HepG2 (cell line): ENCODE data around the gene FUOM. TPM values are rescaled to one million over a fixed set of nuclear protein-coding genes. Genes with fewer than 3 reads are reported as not detected.

Experiments used
- ARHGAP35 ChIP-seq: sonication (generic); formaldehyde crosslinking; IDR thresholded peaks from 2 replicates; pipeline ENCODE4 v1.9.0; 2022; ENCODE audit warnings: mild to moderate bottlenecking, inconsistent platforms, moderate library complexity, missing genetic modification reagents, borderline replicate concordance
- ATF7 ChIP-seq, 2 experiments: fragments of 450-650 bp in 1 of 2; sonication (generic) in 1 of 2; formaldehyde crosslinking in 1 of 2; IDR thresholded peaks; 2 replicates each; pipeline versions ENCODE4 v1.4.0 to v1.6.1; 2016 to 2020; ENCODE audit warnings: antibody characterized with exemption in 1 of 2, mild to moderate bottlenecking in 1 of 2, missing genetic modification reagents in 1 of 2
- BORCS8-MEF2B ChIP-seq: sonication (generic); formaldehyde crosslinking; IDR thresholded peaks from 2 replicates; pipeline ENCODE4 v1.8.0; 2022; ENCODE audit warnings: mild to moderate bottlenecking, missing genetic modification reagents
- CEBPG ChIP-seq: IDR thresholded peaks from 2 replicates; pipeline ENCODE4 v1.6.1; 2016
- EP300 ChIP-seq, 3 experiments: sonication (generic) in 1 of 3; formaldehyde crosslinking in 1 of 3; IDR thresholded peaks; 2 replicates each; pipeline versions ENCODE4 v1.5.1 to v1.6.1; 2011 to 2020; ENCODE audit warnings: low read depth in 2 of 3, low read length in 2 of 3, borderline replicate concordance in 1 of 3, improper control_type of control experiment in 1 of 3, mild to moderate bottlenecking in 1 of 3, missing genetic modification reagents in 1 of 3, moderate library complexity in 1 of 3
- IKZF1 ChIP-seq: fragments of 450-650 bp; IDR thresholded peaks from 2 replicates; pipeline ENCODE4 v1.7.1; 2016
- PAF1 ChIP-seq: IDR thresholded peaks from 2 replicates; pipeline ENCODE4 v1.6.1; 2016; ENCODE audit warnings: missing genetic modification reagents, missing compliant biosample characterization
- RAD21 ChIP-seq: fragments of 450-650 bp; formaldehyde crosslinking; IDR thresholded peaks from 2 replicates; pipeline ENCODE4 v1.5.0; 2020; ENCODE audit warnings: mild to moderate bottlenecking
- REL ChIP-seq: sonication (generic); formaldehyde crosslinking; conservative IDR thresholded peaks from 2 replicates; pipeline ENCODE4 v1.8.0; 2022; ENCODE audit warnings: mild to moderate bottlenecking, missing genetic modification reagents, moderate library complexity
- REST ChIP-seq, 2 experiments: IDR thresholded peaks; 2 replicates each; pipeline ENCODE4 v1.6.1; 2011 to 2012; ENCODE audit warnings: low read length in 2 of 2, borderline replicate concordance in 1 of 2, low read depth in 1 of 2, mild to moderate bottlenecking in 1 of 2, moderate library complexity in 1 of 2
- RFX5 ChIP-seq: IDR thresholded peaks from 2 replicates; pipeline ENCODE4 v1.6.1; 2011; ENCODE audit warnings: low read depth, low read length, improper control_type of control experiment
- U2AF1 ChIP-seq: fragments of 200-400 bp; formaldehyde crosslinking; optimal IDR thresholded peaks from 2 replicates; pipeline ENCODE3; 2017; ENCODE audit warnings: mild to moderate bottlenecking, low read depth, low read length
- ZC3H13 ChIP-seq: sonication (generic); formaldehyde crosslinking; IDR thresholded peaks from 2 replicates; pipeline ENCODE4 v1.8.1; 2023; ENCODE audit warnings: mild to moderate bottlenecking, missing genetic modification reagents, moderate library complexity
- ZFX ChIP-seq: sonication (generic); formaldehyde crosslinking; IDR thresholded peaks from 2 replicates; pipeline ENCODE4 v1.4.0; 2020; ENCODE audit warnings: mild to moderate bottlenecking, low read depth, missing genetic modification reagents, moderate library complexity
- ZNF331 ChIP-seq: sonication (generic); formaldehyde crosslinking; IDR thresholded peaks from 2 replicates; pipeline ENCODE4 v1.4.0; 2020; ENCODE audit warnings: missing genetic modification reagents
- ZNF33A ChIP-seq: sonication (generic); formaldehyde crosslinking; IDR thresholded peaks from 2 replicates; pipeline ENCODE4 v1.5.1; 2020; ENCODE audit warnings: missing genetic modification reagents, mild to moderate bottlenecking, moderate library complexity, borderline replicate concordance
- ZNF382 ChIP-seq: sonication (generic); formaldehyde crosslinking; IDR thresholded peaks from 2 replicates; pipeline ENCODE4 v1.5.0; 2020; ENCODE audit warnings: missing genetic modification reagents, mild to moderate bottlenecking, borderline replicate concordance
- ZNF567 ChIP-seq: sonication (generic); formaldehyde crosslinking; IDR thresholded peaks from 2 replicates; pipeline ENCODE4 v1.8.1; 2023; ENCODE audit warnings: mild to moderate bottlenecking, missing genetic modification reagents, borderline replicate concordance
- ZNF75D ChIP-seq: sonication (generic); formaldehyde crosslinking; IDR thresholded peaks from 2 replicates; pipeline ENCODE4 v1.8.1; 2023; ENCODE audit warnings: missing genetic modification reagents, mild to moderate bottlenecking, borderline replicate concordance
- polyA plus RNA-seq, 8 experiments: library from polyadenylated mRNA; depleted of rRNA in 3 of 8; stranded (reverse) in 7 of 8; unstranded in 1 of 8; fragments of >200 nt; fragmentation: Illumina TruSeq in 4 of 8; extraction: Trizol in 4 of 8; gene quantifications; 2 replicates each; pipeline versions ENCODE4 v1.2.1 to v1.2.3, GENCODE V29; 2011 to 2016; ENCODE audit warnings: low read depth in 4 of 8, missing spikeins in 1 of 8, mixed read lengths in 1 of 8; ENCODE audit not compliant: insufficient read depth in 1 of 8
- total RNA-seq, 5 experiments: library from RNA; depleted of rRNA; stranded (reverse); fragments of >200 nt; fragmentation: Illumina TruSeq; extraction: Trizol; gene quantifications; 2 replicates each; pipeline ENCODE4 v1.2.3, GENCODE V29; 2016; ENCODE audit warnings: low read depth in 1 of 5
- TF ChIP-seq, protein P1 (sequence below): sonication (generic); formaldehyde crosslinking; IDR thresholded peaks from 2 replicates; pipeline ENCODE4 v1.5.1; 2020; ENCODE audit warnings: mild to moderate bottlenecking, missing genetic modification reagents, moderate library complexity
- TF ChIP-seq, protein P2 (sequence below): sonication (generic); formaldehyde crosslinking; IDR thresholded peaks from 2 replicates; pipeline ENCODE4 v1.4.0; 2020; ENCODE audit warnings: mild to moderate bottlenecking, missing genetic modification reagents

FUOM gene
- total and polyA plus RNA-seq, 2 of the 13 experiments (the other 11 are each of a cell fraction or from before 2014, with no cell fraction given), result 27.5 to 60.4 TPM

DNA sequence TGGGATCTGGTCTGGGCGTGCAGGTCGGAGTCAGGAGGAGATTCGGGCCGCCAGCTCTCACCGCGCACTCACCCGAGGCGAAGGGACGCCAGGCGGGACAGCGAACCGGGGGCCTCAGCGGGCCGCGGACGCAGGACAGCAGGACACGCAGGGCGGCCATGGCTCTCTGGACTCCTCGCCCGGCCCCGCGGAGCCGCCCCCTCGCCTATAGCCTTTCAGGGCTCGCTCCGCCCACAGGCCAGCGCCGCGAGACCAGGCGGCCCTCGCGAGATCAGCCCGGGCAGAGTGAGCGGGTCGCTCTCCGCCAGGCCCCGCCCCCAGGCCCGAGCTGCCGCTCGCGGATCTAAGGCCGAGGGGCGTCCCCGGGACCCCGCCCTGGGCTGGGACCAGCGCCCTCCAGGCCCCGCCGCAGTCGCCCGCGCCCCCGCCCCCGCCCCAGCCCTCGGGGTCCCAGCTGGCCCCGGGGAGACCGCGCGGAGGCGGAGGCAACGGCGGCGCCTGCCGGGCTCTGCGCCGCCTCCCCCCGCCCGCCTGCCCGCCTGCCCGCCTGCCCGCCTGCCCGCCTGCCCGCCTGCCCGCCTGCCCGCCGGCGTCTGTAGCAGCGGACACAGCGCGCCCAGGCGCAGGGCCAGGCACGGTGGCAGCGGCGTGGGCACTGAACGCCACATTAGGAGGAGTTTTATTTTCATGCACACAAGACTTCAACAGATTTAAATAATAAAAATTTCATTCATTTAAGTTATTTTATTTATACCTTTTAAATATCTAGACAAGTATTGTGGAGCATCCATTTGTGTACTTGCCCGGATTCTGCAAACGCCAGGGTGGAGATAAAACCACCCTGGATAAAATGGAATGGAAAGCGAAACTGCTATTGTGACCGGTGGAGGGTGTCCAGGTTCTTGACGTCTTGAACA lies 15.6 kb upstream of the FUOM start, which contains the start of gene ECHS1 (continued):
- TF ChIP-seq REST (IDR thresholded peaks at IDR 0.05; ENCODE audit: borderline replicate concordance in 1 of 2, low read depth in 1 of 2, low read length in 2 of 2), result no peak
- TF ChIP-seq ZFX (CRISPR knock-in tag), result peak; percentile 76
- no peak for TF ChIP-seq ZNF382
- TF ChIP-seq, protein P1, sequence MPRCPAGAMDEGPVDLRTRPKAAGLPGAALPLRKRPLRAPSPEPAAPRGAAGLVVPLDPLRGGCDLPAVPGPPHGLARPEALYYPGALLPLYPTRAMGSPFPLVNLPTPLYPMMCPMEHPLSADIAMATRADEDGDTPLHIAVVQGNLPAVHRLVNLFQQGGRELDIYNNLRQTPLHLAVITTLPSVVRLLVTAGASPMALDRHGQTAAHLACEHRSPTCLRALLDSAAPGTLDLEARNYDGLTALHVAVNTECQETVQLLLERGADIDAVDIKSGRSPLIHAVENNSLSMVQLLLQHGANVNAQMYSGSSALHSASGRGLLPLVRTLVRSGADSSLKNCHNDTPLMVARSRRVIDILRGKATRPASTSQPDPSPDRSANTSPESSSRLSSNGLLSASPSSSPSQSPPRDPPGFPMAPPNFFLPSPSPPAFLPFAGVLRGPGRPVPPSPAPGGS (CRISPR knock-in tag), result no peak; the same call in 1 of the 2 replicates
- no peak for TF ChIP-seq PAF1
- peak; percentile 49; the same call in 1 of the 2 replicates for TF ChIP-seq RAD21 (CRISPR knock-in tag)
- no peak for TF ChIP-seq U2AF1
- TF ChIP-seq ZC3H13 (CRISPR knock-in tag), result no peak
- no peak for TF ChIP-seq ARHGAP35 (CRISPR knock-in tag)
- no peak for TF ChIP-seq ZNF75D (CRISPR knock-in tag)
- no peak for TF ChIP-seq RFX5
- no peak for TF ChIP-seq ZNF567
- TF ChIP-seq EP300 (IDR thresholded peaks at IDR 0.05; ENCODE audit: low read depth in 2 of 2, low read length in 2 of 2), result no peak
- TF ChIP-seq EP300 (CRISPR knock-in tag; IDR thresholded peaks at IDR 0.05; ENCODE audit: borderline replicate concordance), result 0 out of 2 replicates have a peak, but pooled peaks have one; percentile 12
- TF ChIP-seq REL (CRISPR knock-in tag), result no peak
- no peak for TF ChIP-seq ZNF33A (CRISPR knock-in tag)
- peak; percentile 44; the same call in 1 of the 2 replicates for TF ChIP-seq ZNF331 (CRISPR knock-in tag)
- TF ChIP-seq IKZF1, result no peak
- TF ChIP-seq CEBPG (CRISPR knock-in tag), result no peak
- no peak for TF ChIP-seq ATF7 (IDR thresholded peaks at IDR 0.05)
- TF ChIP-seq ATF7 (CRISPR knock-in tag; IDR thresholded peaks at IDR 0.05), result no peak
- TF ChIP-seq BORCS8-MEF2B (CRISPR knock-in tag), result no peak
- TF ChIP-seq, protein P2, sequence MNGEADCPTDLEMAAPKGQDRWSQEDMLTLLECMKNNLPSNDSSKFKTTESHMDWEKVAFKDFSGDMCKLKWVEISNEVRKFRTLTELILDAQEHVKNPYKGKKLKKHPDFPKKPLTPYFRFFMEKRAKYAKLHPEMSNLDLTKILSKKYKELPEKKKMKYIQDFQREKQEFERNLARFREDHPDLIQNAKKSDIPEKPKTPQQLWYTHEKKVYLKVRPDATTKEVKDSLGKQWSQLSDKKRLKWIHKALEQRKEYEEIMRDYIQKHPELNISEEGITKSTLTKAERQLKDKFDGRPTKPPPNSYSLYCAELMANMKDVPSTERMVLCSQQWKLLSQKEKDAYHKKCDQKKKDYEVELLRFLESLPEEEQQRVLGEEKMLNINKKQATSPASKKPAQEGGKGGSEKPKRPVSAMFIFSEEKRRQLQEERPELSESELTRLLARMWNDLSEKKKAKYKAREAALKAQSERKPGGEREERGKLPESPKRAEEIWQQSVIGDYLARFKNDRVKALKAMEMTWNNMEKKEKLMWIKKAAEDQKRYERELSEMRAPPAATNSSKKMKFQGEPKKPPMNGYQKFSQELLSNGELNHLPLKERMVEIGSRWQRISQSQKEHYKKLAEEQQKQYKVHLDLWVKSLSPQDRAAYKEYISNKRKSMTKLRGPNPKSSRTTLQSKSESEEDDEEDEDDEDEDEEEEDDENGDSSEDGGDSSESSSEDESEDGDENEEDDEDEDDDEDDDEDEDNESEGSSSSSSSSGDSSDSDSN (CRISPR knock-in tag), result no peak
